Type B pancreatic cell (in vitro differentiated cells): ENCODE measurements around the gene CARD19. TPM values are rescaled to one million over a fixed set of nuclear protein-coding genes. Genes with fewer than 3 reads are reported as not detected.
A peak's percentile ranks its signal among the peaks of the same experiment; 100 is the strongest.

Experiments
- DNase-seq: peaks from one replicate; pipeline ENCODE4 v3.0.0; 2021; ENCODE audit warnings: mixed read lengths; ENCODE audit not compliant: unreplicated experiment; ENCODE audit errors: extremely low spot score
- H3K27ac Mint-ChIP-seq: 2 replicates; pipeline ENCODE4 v1.8.0; 2021; ENCODE audit warnings: mild to moderate bottlenecking, mixed read lengths
- H3K27me3 Mint-ChIP-seq: 2 replicates; pipeline ENCODE4 v1.8.0; 2021; ENCODE audit warnings: mixed read lengths
- H3K36me3 Mint-ChIP-seq: 2 replicates; pipeline ENCODE4 v1.8.0; 2021; ENCODE audit warnings: mixed read lengths
- H3K4me1 Mint-ChIP-seq: one replicate; pipeline ENCODE4 v1.8.0; 2021; ENCODE audit warnings: mixed read lengths; ENCODE audit not compliant: unreplicated experiment
- H3K4me3 Mint-ChIP-seq: 2 replicates; pipeline ENCODE4 v1.8.0; 2021; ENCODE audit warnings: mild to moderate bottlenecking, mixed read lengths
- H3K9me3 Mint-ChIP-seq: 2 replicates; pipeline ENCODE4 v1.8.0; 2021; ENCODE audit warnings: mixed read lengths
- long read RNA-seq: library from polyadenylated mRNA; unstranded; transcript quantifications from one replicate; pipeline ENCODE4 v2.0.0, GENCODE V29; 2020
- total RNA-seq: library from RNA; stranded (reverse); gene quantifications from 2 replicates; pipeline ENCODE4 v1.2.1, GENCODE V29; 2021; ENCODE audit warnings: low replicate concordance
- TF ChIP-seq, protein P1 (sequence below): fragments of 200-600 bp; sonication (generic); conservative IDR thresholded peaks from 2 replicates; pipeline ENCODE4 v1.5.0; 2021; ENCODE audit warnings: antibody characterized with exemption, mild to moderate bottlenecking

Gene CARD19
- 17.7 and 22.2 TPM in 2 replicates for total RNA-seq
- long read RNA-seq, result 0 reads

- Mint-ChIP-seq H3K4me1 (peaks cover 33% of the 10 kb centered on the region), H3K4me3 (peak within 1 kb of the TSS; percentile 85), H3K27ac (peak within 1 kb of the TSS; percentile 88), H3K36me3 (peaks cover 5% of the 10 kb centered on the region), H3K9me3 (peaks cover 7% of the 10 kb centered on the region), H3K27me3 (no peaks in the 10 kb centered on the region)
- TF ChIP-seq, protein P1, sequence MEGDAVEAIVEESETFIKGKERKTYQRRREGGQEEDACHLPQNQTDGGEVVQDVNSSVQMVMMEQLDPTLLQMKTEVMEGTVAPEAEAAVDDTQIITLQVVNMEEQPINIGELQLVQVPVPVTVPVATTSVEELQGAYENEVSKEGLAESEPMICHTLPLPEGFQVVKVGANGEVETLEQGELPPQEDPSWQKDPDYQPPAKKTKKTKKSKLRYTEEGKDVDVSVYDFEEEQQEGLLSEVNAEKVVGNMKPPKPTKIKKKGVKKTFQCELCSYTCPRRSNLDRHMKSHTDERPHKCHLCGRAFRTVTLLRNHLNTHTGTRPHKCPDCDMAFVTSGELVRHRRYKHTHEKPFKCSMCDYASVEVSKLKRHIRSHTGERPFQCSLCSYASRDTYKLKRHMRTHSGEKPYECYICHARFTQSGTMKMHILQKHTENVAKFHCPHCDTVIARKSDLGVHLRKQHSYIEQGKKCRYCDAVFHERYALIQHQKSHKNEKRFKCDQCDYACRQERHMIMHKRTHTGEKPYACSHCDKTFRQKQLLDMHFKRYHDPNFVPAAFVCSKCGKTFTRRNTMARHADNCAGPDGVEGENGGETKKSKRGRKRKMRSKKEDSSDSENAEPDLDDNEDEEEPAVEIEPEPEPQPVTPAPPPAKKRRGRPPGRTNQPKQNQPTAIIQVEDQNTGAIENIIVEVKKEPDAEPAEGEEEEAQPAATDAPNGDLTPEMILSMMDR, result peak; percentile 23
- DNase-seq, result no peak
Measured at GRCh38 chr9:93096131-93096802, at the start of gene CARD19. TSS of gene CARD19 (plus strand) at chr9:93096217. CDS start at chr9:93096346, 129 bp downstream.

DNA sequence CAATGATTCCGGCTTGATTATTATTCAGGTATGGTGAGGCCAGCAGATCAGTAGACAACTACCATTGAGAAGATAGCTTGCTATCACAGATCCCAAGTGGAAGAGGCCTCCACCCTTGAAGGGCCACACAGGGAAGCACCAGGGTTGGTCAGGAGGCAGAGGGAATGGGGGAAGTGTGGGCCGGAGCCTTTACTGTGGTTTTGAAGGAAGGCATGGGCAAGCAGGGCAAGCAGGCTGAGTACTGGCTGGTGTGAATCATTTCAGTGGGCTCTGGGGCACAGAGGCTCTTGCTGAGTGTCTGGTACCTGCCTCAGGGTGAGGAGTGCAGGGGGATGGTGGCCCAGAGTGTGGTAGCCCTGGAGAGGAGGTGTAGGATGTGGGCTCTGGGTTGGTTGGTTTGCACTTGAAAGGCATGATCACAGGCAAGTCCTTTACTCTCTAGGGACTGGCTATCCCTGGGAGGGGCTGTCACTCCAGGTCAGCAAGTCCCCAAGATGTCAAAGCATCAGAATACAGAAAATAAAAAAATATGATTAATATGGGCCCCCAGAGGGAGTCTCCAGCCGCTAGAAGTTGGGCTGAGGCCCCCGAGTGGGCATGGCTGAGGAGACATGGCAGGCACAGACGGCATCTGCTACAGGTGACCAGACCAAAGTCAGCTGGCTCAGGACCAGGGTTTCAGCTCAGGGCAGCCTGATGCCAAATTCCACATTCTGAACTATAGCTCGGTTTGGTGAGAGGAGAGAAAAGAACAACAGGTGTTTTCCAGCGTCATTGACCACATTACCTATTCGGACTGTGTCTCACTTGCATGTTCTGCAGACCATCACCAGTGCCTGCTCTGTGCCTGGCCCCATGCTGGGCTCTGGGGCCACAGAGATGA lies 47.2 kb upstream of the CARD19 start:
- DNase-seq, result no peak
- Mint-ChIP-seq H3K36me3 (no peaks in the 10 kb centered on the region), H3K9me3 (no peaks in the 10 kb centered on the region), H3K27me3 (peaks cover 9% of the 10 kb centered on the region), H3K27ac (no peak overlapping the region), H3K4me3 (no peak overlapping the region), H3K4me1 (peaks cover 5% of the 10 kb centered on the region)
- TF ChIP-seq, protein P1, result no peak

DNA sequence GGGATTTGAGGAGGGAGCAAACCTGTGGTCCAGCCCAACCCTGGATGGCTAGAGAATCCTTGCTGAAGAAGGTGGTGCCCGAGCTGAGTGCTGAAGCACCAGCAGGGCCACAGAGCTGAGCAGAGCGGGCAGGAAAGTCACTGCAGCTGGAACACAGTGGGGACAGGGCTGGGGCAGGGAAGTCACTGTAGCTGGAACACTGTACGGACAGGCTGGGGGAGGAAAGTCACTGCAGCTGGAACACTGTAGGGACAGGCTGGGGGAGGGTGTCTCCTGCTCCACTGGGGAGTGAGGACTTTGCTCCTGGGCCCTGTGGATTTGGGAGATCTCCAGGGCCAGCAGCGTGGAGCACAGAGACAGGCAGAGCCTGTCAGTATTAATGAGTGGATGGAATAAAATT lies 46.5 kb upstream of the CARD19 start:
- Mint-ChIP-seq H3K4me3 (no peak overlapping the region), H3K36me3 (no peaks in the 10 kb centered on the region), H3K9me3 (no peaks in the 10 kb centered on the region), H3K27ac (no peak overlapping the region), H3K27me3 (peaks cover 9% of the 10 kb centered on the region), H3K4me1 (peaks cover 7% of the 10 kb centered on the region)
- TF ChIP-seq, protein P1, result no peak
- DNase-seq, result no peak

- H3K9me3 Mint-ChIP-seq, result no peaks in the 10 kb centered on the region
- peaks cover 9% of the 10 kb centered on the region for H3K27me3 Mint-ChIP-seq
- TF ChIP-seq, protein P1, result no peak
- no peak overlapping the region for H3K27ac Mint-ChIP-seq
- no peak overlapping the region for H3K4me3 Mint-ChIP-seq
- H3K4me1 Mint-ChIP-seq, result peaks cover 7% of the 10 kb centered on the region
- H3K36me3 Mint-ChIP-seq, result no peaks in the 10 kb centered on the region
- no peak for DNase-seq
Measured at GRCh38 chr9:93050231-93050630, 45.8 kb upstream of the CARD19 start.

DNA sequence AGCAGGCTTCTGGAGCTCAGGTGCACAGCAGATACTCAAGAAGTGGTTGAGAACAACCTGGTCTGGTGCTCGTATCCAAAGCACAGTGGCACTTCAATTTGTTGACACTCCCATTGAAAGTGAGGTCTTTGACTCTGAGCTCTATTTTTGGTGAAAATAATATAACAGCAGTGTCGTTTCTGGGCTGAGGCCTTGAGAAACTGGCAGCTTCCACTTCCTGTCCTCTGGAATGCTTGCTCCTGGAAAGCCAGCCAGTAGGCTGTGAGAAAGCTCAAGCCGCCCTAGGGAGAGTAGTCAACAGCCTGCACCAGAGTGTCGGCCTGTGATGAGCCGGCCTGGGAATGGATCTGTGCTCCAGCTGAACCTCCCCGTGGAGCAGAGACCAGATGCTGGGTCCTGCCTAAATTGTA lies 44.3 kb upstream of the CARD19 start:
- H3K4me3 Mint-ChIP-seq, result no peak overlapping the region
- TF ChIP-seq, protein P1, result no peak
- no peaks in the 10 kb centered on the region for H3K36me3 Mint-ChIP-seq
- H3K27me3 Mint-ChIP-seq, result peaks cover 9% of the 10 kb centered on the region
- H3K27ac Mint-ChIP-seq, result no peak overlapping the region
- DNase-seq, result no peak
- H3K4me1 Mint-ChIP-seq, result peaks cover 7% of the 10 kb centered on the region
- H3K9me3 Mint-ChIP-seq, result no peaks in the 10 kb centered on the region
